Ishikawa (cell line): Measurements from ENCODE around the gene TNIK.
A peak's percentile ranks its signal among the peaks of the same experiment; 100 is the strongest.

Experiments
- CEBPB ChIP-seq: IDR thresholded peaks from 2 replicates; pipeline ENCODE4 v1.6.1; 2012
- CREB1 ChIP-seq: IDR thresholded peaks from 2 replicates; pipeline ENCODE4 v1.6.1; 2012; ENCODE audit warnings: low read depth
- EGR1 ChIP-seq: IDR thresholded peaks from 2 replicates; pipeline ENCODE4 v1.6.1; 2012
- EP300 ChIP-seq: IDR thresholded peaks from 2 replicates; pipeline ENCODE4 v1.6.1; 2012; ENCODE audit warnings: borderline replicate concordance
- FOXM1 ChIP-seq: IDR thresholded peaks from 2 replicates; pipeline ENCODE4 v1.6.1; 2012; ENCODE audit warnings: low read depth, borderline replicate concordance
- NFIC ChIP-seq: IDR thresholded peaks from 2 replicates; pipeline ENCODE4 v1.6.1; 2012
- RAD21 ChIP-seq: IDR thresholded peaks from 2 replicates; pipeline ENCODE4 v1.6.1; 2012; ENCODE audit warnings: low read depth
- TAF1 ChIP-seq: IDR thresholded peaks from 2 replicates; pipeline ENCODE4 v1.6.1; 2012; ENCODE audit warnings: low read depth, mild to moderate bottlenecking
- TCF12 ChIP-seq: IDR thresholded peaks from 2 replicates; pipeline ENCODE4 v1.6.1; 2012; ENCODE audit warnings: low read depth
- TEAD4 ChIP-seq: IDR thresholded peaks from 2 replicates; pipeline ENCODE4 v1.6.1; 2012
- YY1 ChIP-seq: IDR thresholded peaks from 2 replicates; pipeline ENCODE4 v1.6.1; 2012; ENCODE audit warnings: low read depth
- ZBTB7A ChIP-seq: IDR thresholded peaks from 2 replicates; pipeline ENCODE4 v1.6.1; 2012; ENCODE audit warnings: low read depth
- TF ChIP-seq, protein P1 (sequence below): IDR thresholded peaks from 2 replicates; pipeline ENCODE4 v1.6.1; 2012
- TF ChIP-seq, protein P2 (sequence below): IDR thresholded peaks from 2 replicates; pipeline ENCODE4 v1.6.1; 2012; ENCODE audit warnings: low read depth, mild to moderate bottlenecking
- TF ChIP-seq, protein P3 (sequence below): IDR thresholded peaks from 2 replicates; pipeline ENCODE4 v1.6.1; 2012

Gene TNIK

DNA sequence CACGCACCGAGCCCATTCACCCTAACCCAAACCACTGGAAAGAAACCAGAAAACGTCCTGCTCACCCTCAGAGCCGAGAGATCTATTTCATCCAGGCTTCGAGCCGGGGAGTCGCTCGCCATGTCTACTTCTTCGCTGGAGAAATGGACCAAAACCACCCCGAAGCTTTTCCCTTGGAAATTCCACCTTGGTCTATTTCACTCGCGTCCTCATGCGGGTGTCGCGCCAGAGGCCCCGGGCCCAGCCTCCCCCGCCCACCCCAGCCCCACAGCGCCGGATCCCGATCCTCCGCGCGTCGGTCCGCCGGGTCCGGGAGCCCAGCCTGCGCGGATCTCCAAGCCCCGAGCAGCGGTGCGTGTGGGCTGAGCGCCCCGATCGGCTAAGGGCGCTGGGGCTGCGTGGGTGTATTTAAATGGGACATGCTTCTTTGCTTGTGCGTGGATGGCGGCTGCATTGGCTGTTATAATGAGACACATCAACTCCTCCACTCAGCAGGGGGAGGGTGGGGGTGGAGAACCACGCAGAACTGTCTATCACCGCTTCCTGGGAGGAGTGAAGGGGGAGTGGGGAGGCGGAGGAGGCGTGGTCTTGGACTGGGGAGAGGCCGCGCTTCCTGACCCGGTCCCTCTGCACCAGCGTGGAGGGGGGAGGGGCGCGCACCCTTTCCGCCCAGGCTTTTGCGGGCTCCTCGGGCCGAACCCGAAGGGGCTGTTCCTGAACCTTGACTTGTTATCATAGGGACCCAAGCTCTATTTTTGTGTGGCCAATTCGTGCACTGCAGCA, at the start of gene TNIK:
Gene TNIK (minus strand): TSS at position 464 of the 783 bp plus-strand sequence. CDS start 342 bp downstream, at position 122.
- TF ChIP-seq EGR1 (peak; percentile 96), TAF1 (peak; percentile 44), CREB1 (no peak), TEAD4 (0 out of 2 replicates have a peak, but pooled peaks have one; percentile 29), NFIC (no peak), ZBTB7A (0 out of 2 replicates have a peak, but pooled peaks have one; percentile 49), FOXM1 (peak; percentile 55; the same call in 1 of the 2 replicates)
- TF ChIP-seq, protein P1, sequence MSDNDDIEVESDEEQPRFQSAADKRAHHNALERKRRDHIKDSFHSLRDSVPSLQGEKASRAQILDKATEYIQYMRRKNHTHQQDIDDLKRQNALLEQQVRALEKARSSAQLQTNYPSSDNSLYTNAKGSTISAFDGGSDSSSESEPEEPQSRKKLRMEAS = peak; percentile 66; the same call in 1 of the 2 replicates

DNA sequence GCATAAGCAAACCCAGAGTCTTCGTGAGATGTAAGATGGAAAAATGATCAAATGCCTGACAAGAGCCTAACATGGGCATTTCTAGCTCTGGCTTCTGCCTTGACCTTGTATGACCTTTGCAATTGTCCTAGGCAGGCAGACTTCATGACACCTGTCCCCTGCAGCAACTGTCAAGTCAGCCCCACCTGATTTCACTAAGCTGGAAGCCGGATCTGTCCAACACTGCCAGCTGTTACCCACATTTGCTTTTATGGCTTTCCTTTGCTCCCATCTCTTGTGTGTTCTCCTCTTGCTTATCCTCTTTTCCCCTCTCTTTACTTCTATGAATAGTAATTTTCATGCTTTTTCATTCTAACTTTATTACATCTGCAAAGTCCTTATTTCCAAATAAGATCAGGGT, 48.5 kb upstream of the TNIK start:
- TF ChIP-seq CREB1 (no peak), YY1 (no peak), TCF12 (no peak), TEAD4 (no peak), FOXM1 (no peak)
- TF ChIP-seq, protein P2, sequence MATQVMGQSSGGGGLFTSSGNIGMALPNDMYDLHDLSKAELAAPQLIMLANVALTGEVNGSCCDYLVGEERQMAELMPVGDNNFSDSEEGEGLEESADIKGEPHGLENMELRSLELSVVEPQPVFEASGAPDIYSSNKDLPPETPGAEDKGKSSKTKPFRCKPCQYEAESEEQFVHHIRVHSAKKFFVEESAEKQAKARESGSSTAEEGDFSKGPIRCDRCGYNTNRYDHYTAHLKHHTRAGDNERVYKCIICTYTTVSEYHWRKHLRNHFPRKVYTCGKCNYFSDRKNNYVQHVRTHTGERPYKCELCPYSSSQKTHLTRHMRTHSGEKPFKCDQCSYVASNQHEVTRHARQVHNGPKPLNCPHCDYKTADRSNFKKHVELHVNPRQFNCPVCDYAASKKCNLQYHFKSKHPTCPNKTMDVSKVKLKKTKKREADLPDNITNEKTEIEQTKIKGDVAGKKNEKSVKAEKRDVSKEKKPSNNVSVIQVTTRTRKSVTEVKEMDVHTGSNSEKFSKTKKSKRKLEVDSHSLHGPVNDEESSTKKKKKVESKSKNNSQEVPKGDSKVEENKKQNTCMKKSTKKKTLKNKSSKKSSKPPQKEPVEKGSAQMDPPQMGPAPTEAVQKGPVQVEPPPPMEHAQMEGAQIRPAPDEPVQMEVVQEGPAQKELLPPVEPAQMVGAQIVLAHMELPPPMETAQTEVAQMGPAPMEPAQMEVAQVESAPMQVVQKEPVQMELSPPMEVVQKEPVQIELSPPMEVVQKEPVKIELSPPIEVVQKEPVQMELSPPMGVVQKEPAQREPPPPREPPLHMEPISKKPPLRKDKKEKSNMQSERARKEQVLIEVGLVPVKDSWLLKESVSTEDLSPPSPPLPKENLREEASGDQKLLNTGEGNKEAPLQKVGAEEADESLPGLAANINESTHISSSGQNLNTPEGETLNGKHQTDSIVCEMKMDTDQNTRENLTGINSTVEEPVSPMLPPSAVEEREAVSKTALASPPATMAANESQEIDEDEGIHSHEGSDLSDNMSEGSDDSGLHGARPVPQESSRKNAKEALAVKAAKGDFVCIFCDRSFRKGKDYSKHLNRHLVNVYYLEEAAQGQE = peak; percentile 18; the same call in 1 of the 2 replicates
- TF ChIP-seq, protein P3, sequence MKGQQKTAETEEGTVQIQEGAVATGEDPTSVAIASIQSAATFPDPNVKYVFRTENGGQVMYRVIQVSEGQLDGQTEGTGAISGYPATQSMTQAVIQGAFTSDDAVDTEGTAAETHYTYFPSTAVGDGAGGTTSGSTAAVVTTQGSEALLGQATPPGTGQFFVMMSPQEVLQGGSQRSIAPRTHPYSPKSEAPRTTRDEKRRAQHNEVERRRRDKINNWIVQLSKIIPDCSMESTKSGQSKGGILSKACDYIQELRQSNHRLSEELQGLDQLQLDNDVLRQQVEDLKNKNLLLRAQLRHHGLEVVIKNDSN = no peak

DNA sequence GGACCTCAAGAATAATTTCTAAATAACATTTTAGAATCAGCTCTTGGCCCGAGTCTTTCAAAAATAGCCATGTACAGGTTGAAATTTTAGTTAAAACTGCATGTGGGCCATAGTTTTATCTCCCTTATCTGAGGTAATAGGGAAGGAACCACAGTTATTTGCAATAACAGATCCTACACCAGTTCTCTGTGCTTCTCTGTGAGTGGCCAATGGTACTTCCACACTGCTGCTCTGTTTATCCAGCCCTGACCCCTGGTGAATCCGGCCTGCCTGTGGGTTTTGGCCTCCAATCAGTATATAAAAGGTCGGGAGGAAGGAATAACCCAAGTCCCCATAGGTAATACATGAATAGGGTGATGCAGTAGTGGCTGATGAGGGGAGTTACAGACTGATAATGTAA, 48.0 kb upstream of the TNIK start:
- no peak for TF ChIP-seq TAF1

DNA sequence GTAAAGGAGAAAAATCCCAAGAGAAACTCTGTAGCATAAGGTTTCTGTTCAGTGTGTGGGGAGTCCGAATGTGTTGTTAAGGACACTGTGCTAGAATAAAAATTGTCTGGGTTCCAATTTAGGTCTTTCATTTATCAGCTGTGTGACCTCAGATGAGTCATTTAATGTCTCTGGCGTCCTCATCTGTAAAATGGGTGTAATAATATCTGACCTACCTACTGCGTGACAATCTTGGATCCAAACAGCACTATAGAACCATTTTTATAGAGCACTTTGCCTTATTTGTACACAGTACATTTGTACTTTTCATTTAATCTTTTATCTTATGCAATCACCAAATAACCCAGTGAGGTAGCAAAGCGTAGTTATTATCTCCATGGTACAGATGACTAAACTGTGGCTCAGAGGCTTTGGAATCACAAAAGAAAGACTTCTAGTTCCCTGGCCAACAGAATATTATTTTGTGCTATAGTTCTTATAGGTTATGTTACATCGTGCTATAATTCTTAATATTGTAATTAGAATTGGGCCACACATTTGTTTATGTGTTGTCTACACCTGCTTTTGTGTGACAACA, 46.6 kb upstream of the TNIK start:
- TF ChIP-seq RAD21 = no peak
- TF ChIP-seq TEAD4 = no peak
- no peak for TF ChIP-seq EGR1
- TF ChIP-seq, protein P1 = no peak
- no peak for TF ChIP-seq ZBTB7A
- no peak for TF ChIP-seq YY1
- no peak for TF ChIP-seq NFIC
- no peak for TF ChIP-seq CEBPB
- TF ChIP-seq TAF1 = no peak
- no peak for TF ChIP-seq TCF12
- TF ChIP-seq CREB1 = no peak
- TF ChIP-seq, protein P3 = no peak
- TF ChIP-seq EP300 = no peak

DNA sequence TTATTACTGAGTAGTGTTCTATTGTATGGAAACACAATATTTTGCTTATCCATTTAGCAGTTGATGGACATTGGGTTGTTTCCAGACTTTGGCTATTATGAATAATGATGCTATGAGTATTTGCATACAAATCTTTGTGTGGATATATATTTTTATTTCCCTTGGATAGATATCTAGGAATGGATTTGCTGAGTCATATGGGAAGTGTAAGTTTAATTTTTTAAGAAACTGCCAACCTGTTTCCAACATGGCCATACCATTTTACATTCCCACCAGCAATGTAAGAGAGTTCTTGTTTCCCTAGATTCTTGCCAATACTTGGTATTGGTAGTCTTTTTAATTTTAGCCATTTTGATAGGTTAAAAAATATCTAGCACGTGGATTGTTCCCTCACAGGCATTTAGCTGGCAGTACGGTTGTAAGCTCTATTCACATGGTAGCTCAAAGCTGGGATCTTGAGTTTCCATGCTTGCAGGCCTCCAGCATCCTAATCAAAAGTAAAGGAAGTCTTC, 45.7 kb upstream of the TNIK start:
- TF ChIP-seq YY1 (no peak), EGR1 (no peak), EP300 (no peak), ZBTB7A (no peak), TCF12 (no peak), RAD21 (no peak), NFIC (no peak), TEAD4 (no peak), TAF1 (no peak), CREB1 (no peak), FOXM1 (no peak)
- TF ChIP-seq, protein P1 = no peak

DNA sequence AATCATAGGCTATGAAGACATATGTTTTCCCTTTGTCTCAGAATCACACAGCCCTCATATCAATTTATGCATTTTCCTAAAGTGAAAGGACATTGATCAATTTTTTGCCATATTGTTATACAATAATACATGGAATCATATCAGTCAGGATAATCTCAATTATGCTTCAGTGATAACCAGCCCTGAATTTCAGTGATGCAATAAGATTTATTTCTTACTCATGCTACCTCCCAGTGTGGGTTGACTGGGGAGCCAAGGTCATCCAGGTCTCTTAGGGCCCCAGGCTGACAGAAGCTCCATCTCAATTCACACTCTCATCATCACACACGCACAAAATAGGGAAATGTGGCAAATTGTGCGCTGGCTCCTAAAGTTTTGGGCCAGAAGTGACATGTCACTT, 44.2 kb upstream of the TNIK start:
- TF ChIP-seq TEAD4 (no peak), ZBTB7A (no peak), RAD21 (no peak), EP300 (no peak), EGR1 (no peak), TCF12 (no peak), TAF1 (no peak), CEBPB (no peak), NFIC (no peak), CREB1 (no peak), FOXM1 (no peak), YY1 (no peak)
- TF ChIP-seq, protein P1 = no peak
- TF ChIP-seq, protein P2 = no peak
- TF ChIP-seq, protein P3 = no peak
